Fibroblast of the aortic adventitia (primary cell): Measurements from ENCODE around the gene SCFD2. TPM values are rescaled to one million over a fixed set of nuclear protein-coding genes. Genes with fewer than 3 reads are reported as not detected.

Experiments used
- DNase-seq: peaks from one replicate; pipeline ENCODE4 v3.0.0-alpha.2; 2010; ENCODE audit warnings: low read depth
- H3K4me3 ChIP-seq: 2 replicates; pipeline ENCODE4 v1.5.1; 2011; ENCODE audit warnings: low read depth, mild to moderate bottlenecking, control low read depth, low read length, moderate library complexity
- CTCF ChIP-seq: IDR thresholded peaks from 2 replicates; pipeline ENCODE4 v1.5.1; 2011; ENCODE audit warnings: mild to moderate bottlenecking, low read length, control low read depth, inconsistent platforms; ENCODE audit not compliant: insufficient read depth
- small RNA-seq: library from RNA; depleted of rRNA; stranded (forward); fragments of <200 nt; gene quantifications from one replicate; pipeline ENCODE3, GENCODE V24; 2012
- total RNA-seq: library from RNA; depleted of rRNA; stranded (reverse); fragments of >200 nt; gene quantifications from 2 replicates; pipeline ENCODE4 v1.2.3, GENCODE V29; 2012; ENCODE audit warnings: low replicate concordance

SCFD2 gene
- total RNA-seq, 1 donor = 69.2 TPM

GRCh38 chr4:52824270-52824602 lies 541.6 kb downstream of the SCFD2 start:
- H3K4me3 ChIP-seq = no peak overlapping the region
- TF ChIP-seq CTCF = no peak
- DNase-seq = no peak

- no peak overlapping the region for H3K4me3 ChIP-seq
- TF ChIP-seq CTCF = no peak
- no peak for DNase-seq
Observed at GRCh38 chr4:52823702-52824092, 542.2 kb downstream of the SCFD2 start.

Small RNAs within 50 kb of the gene (small RNA-seq; reads per million reads assigned to genes)
- gene RNU6-310P = not detected

Other genes starting within 250 kb of the SCFD2 start
- 115 and 176 TPM in 2 replicates for gene FIP1L1, start 11.6 kb upstream of the SCFD2 start, total RNA-seq
- gene LNX1, start 225.4 kb upstream of the SCFD2 start, total RNA-seq = 1.6 and 3.5 TPM in 2 replicates